NOMO-1 treated with dmso at 0.1 percent for 144 hours (cell line): ENCODE measurements around the gene KPNA1.

Experiments used
- DNase-seq: peaks from one replicate; lab custom pipeline; 2025; ENCODE audit not compliant: unreplicated experiment; lab: John Stamatoyannopoulos, UW

Gene KPNA1

DNA sequence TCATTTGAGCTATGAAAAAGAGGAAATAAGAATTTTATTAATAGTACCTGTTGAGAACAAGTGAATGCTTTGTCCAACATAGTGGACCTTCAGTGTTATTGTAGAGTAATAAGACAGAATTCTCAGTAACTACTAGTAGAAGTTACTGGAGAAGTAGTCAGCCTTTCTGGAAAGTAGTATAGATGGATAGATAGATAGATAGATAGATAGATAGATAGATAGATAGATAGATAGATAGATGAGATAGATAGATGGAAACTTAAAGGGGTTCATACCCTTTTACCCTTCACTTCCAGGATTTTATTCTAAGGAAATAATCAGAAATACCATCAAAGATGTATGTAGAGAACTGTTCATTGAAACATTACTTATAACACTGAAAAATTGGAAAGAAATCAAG is 125.5 kb downstream of the KPNA1 start:
- DNase-seq = no peak

DNA sequence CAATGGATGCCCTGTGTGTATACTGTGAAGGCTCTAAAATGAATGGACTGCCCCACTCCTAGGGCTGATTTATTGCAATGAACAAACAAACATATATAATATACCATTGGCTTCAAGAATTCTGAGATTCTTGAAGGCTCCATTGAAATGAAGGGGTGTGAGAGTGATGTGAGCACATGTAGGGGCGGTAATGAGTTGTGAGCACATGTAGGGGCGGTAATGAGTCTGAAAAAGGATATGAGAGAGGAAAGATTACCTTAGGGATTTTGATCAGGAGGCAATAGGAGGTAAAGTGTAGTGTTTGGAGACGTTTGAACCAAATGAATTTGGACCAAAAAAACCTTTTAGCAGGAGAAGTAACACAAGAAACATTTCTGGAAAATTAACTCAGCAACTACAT is 127.0 kb downstream of the KPNA1 start:
- no peak for DNase-seq

DNA sequence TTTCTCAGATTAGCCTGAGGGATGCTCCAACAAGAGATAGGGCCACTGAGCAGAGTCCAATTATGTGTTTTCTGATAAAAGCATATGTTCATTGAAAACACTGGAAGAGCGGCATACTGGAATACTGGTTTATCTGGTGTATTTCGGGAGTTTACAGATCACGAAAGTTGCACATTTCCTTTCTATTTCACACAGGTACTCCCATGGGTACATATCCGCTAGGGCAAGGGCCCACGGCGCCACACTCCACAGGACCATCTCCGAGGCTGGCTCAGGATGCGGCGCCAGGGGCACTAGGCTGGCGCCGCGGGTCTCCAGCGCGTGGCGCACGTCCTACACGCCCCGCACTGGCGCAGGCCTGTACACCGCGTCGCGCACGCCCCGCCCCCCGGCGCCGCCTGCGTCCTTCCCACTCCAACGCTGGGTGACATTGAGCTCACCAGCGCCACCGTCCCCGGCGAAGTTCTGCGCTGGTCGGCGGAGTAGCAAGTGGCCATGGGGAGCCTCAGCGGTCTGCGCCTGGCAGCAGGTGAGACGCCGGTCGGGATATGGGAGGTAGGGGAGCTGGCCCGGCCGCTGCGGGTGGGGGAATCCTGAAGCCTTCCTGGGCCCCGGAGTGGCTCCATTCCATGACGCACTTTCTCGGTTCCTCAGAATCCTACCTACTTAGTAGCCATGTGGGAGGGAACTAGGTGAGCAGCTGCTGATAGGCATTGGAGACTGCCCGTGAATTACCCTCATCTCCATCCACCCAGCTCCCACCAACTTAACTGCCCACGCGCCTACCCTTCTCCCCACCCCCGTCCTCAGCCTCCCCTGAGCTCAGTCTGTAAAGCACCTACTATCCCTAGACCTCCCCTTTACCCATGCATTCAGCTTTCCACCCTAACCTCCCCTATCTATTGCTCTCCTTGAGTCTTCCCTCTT is 130.7 kb downstream of the KPNA1 start, which contains the start of gene FAM162A:
TSS of gene FAM162A (plus strand) at position 412 of the 927 bp plus-strand sequence. CDS start at position 496, 84 bp downstream.
- peak; percentile 95 for DNase-seq

DNA sequence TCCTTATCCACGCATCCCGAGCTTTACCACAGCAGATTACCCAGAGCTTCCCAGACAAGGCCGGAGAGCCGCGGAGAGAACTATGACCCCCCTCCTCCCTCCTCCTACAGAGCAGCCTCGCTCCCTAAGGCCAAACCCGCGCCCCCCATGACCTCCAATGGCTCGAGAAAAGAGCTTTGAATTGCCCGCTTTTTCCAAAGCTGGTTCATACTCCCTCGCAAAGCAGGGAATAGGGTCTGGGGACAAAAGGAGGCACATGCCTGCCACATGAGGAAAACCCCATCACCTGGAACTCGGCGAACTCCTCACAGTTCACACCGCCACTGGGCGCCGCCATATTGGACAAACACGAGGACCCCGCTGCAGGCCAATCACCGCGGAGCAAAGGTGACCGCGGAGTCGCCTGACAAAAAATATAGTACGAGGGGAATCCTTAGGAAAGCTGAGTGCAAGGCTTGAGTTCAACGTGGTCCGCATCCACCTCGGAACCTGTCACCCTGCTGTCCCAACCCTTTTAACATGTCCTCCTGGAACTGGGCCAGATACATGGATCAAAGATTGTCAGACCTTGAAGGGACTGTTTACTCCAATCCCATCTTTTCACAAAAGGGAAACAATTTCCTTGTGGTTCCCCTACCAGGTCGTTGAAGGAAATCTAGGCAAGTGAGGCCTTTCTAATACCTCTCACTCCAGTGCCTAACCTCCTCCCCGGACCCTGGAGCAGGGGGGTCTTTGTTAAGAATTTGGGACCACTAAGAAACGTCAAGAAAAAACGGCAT is 131.7 kb downstream of the KPNA1 start, which contains the start of gene MIX23:
TSS of gene MIX23 (minus strand) at position 344 of the 779 bp plus-strand sequence. CDS start at position 337, 7 bp downstream.
- peak; percentile 77 for DNase-seq

DNA sequence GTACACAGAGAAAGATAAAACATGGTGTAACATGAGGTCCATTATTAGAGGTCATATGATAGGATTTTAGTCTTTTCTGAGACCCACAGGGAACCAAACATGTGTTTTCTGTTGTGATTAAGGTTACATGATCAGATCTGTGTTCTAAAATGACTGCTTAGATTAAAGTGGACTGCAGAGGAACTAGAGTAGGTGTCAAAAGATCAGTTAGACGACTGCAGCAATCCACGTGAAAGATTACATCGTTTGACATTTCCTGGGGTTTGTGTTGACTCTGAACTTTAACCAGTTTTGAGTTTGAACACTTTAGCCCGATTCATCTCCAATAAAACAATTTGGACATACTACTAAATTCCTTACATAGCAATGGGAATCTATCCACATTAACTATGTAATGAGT is 136.8 kb downstream of the KPNA1 start:
- DNase-seq = no peak

DNA sequence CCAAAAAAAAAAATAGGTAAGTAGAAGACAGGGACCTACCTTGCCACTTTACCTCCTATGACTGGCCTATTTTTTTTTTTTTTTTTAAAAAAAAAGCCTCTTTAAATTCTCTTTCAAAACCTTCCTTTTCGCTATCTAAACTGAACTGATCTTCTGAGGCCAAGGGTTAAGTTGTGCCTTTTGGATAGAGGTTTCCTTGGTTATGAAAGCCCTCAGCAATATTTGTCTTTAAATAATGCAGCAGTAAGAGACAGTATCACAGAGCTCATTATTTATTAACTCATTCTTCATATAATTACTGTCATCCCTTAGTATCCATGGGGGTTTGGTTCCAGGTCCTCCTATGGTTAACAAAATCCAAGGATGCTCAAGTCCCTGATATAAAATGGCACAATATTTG is 140.7 kb downstream of the KPNA1 start:
- DNase-seq = no peak
